Measurements from ENCODE around the gene ZMYND15. TPM values are rescaled to one million over a fixed set of nuclear protein-coding genes. Genes with fewer than 3 reads are reported as not detected.

ZMYND15 gene
- total and polyA plus RNA-seq, 2 of the 13 experiments (the other 11 are each of a cell fraction or from before 2014, with no cell fraction given) = 0.24 to 2.7 TPM

GRCh38 chr17:4777969-4778760 is 38.5 kb downstream of the ZMYND15 start (continued):
- TF ChIP-seq FOXO1 (CRISPR knock-in tag; IDR thresholded peaks at IDR 0.05) = peak; percentile 82
- TF ChIP-seq SNAPC4 (CRISPR knock-in tag; IDR thresholded peaks at IDR 0.05) = no peak
- TF ChIP-seq PTBP1 (IDR thresholded peaks at IDR 0.05; ENCODE audit: low read depth, low read length, poor library complexity, severe bottlenecking) = no peak
- no peak for TF ChIP-seq PLRG1 (conservative IDR thresholded peaks at IDR 0.05)
- TF ChIP-seq ZNF788 (CRISPR knock-in tag; IDR thresholded peaks at IDR 0.05; ENCODE audit: borderline replicate concordance) = no peak
- TF ChIP-seq KIAA2018 (CRISPR knock-in tag; IDR thresholded peaks at IDR 0.05; ENCODE audit: borderline replicate concordance) = no peak
- no peak for TF ChIP-seq ZNF274 (CRISPR knock-in tag; IDR thresholded peaks at IDR 0.05)
- peak; percentile 77; the same call in 1 of the 2 replicates for TF ChIP-seq ZNF331 (CRISPR knock-in tag; IDR thresholded peaks at IDR 0.05)
- TF ChIP-seq ZNF616 (CRISPR knock-in tag; IDR thresholded peaks at IDR 0.05; ENCODE audit: low read depth) = no peak
- TF ChIP-seq PATZ1 (CRISPR knock-in tag; IDR thresholded peaks at IDR 0.05) = peak; percentile 75
- TF ChIP-seq HDAC2 (CRISPR knock-in tag; IDR thresholded peaks at IDR 0.05) = peak; percentile 92
